Astrocyte of the spinal cord (primary cell): ENCODE measurements around the gene P3H2.

Source experiments
- DNase-seq: peaks from one replicate; pipeline ENCODE4 v3.0.0; 2011; ENCODE audit warnings: low read depth, low spot score
- H3K4me3 ChIP-seq: 2 replicates; pipeline ENCODE4 v1.5.1; 2011; ENCODE audit warnings: low read depth, mild to moderate bottlenecking, low read length, moderate library complexity
- CTCF ChIP-seq: IDR thresholded peaks from 2 replicates; pipeline ENCODE4 v1.5.1; 2012; ENCODE audit warnings: low read depth, mild to moderate bottlenecking, low read length, inconsistent platforms
- in situ Hi-C: cut with HindIII; loops from 2 replicates; pipeline ENCODE4 v1.10.0; 2017; ENCODE audit warnings: low sequenced_read_pairs

Gene P3H2

GRCh38 chr3:190063490-190063889, 57.2 kb downstream of the P3H2 start:
- DNase-seq = no peak
- in situ Hi-C loops = no loop called here
- H3K4me3 ChIP-seq = no peak overlapping the region
- no peak for TF ChIP-seq CTCF

- in situ Hi-C loops = no loop called here
- H3K4me3 ChIP-seq = no peak overlapping the region
- no peak for TF ChIP-seq CTCF
- DNase-seq = no peak
Observed at GRCh38 chr3:190060192-190060775, 60.4 kb downstream of the P3H2 start.

- peak; percentile 53 for DNase-seq
- H3K4me3 ChIP-seq = no peak overlapping the region
- in situ Hi-C loops = no loop called here
- TF ChIP-seq CTCF = no peak
Observed at GRCh38 chr3:190059242-190059590, 61.5 kb downstream of the P3H2 start.

GRCh38 chr3:190058521-190059241, 62.0 kb downstream of the P3H2 start:
- DNase-seq = peak; percentile 85
- TF ChIP-seq CTCF = no peak
- in situ Hi-C loops = no loop called here
- no peak overlapping the region for H3K4me3 ChIP-seq

GRCh38 chr3:190056742-190057141, 64.0 kb downstream of the P3H2 start:
- no peak for DNase-seq
- H3K4me3 ChIP-seq = no peak overlapping the region
- no peak for TF ChIP-seq CTCF
- in situ Hi-C loops = no loop called here

- no peak overlapping the region for H3K4me3 ChIP-seq
- no peak for TF ChIP-seq CTCF
- in situ Hi-C loops = no loop called here
- no peak for DNase-seq
Observed at GRCh38 chr3:190055773-190056172, 64.9 kb downstream of the P3H2 start.
